ENCODE results near the gene FAM9A. TPM values are rescaled to one million over a fixed set of nuclear protein-coding genes. Genes with fewer than 3 reads are reported as not detected.

The FAM9A gene
- total RNA-seq, 1 experiment from 2014 or later: not detected

- intact Hi-C loops (cut with micrococcal nuclease; ENCODE audit: unreplicated experiment): no loop called here
- Histone ChIP-seq H3K36me3 (ENCODE audit: insufficient read depth, low read length, poor library complexity, severe bottlenecking) (no peaks in the 10 kb centered on the region), H3K9me3 (ENCODE audit: low read depth, low read length, poor library complexity, severe bottlenecking) (no peaks in the 10 kb centered on the region), H3K27me3 (replicated peaks; ENCODE audit: insufficient read depth, low read depth, low read length, poor library complexity) (no peaks in the 10 kb centered on the region), H3K4me1 (ENCODE audit: insufficient read depth, low read length, poor library complexity, severe bottlenecking) (no peaks in the 10 kb centered on the region), H3K27ac (ENCODE audit: low read depth, low read length, poor library complexity, severe bottlenecking) (no peak overlapping the region), H3K4me3 (ENCODE audit: low read depth, low read length, poor library complexity, severe bottlenecking) (no peak overlapping the region)
- CTCF ChIA-PET: no interaction called here
- no TSS peak for BruUV-seq (replicated peaks)
- POLR2A ChIA-PET (ENCODE audit: low non-redundant PET): no interaction called here
- DNase-seq (ENCODE audit: low spot score): no peak
- TF ChIP-seq EZH2 (IDR thresholded peaks at IDR 0.05; ENCODE audit: borderline replicate concordance, low read depth, low read length, poor library complexity, severe bottlenecking) (no peak), CTCF (conservative IDR thresholded peaks at IDR 0.05; ENCODE audit: low read depth, low read length) (no peak)
Observed at GRCh38 chrX:8847360-8847759, 46.2 kb upstream of the FAM9A start.

DNA sequence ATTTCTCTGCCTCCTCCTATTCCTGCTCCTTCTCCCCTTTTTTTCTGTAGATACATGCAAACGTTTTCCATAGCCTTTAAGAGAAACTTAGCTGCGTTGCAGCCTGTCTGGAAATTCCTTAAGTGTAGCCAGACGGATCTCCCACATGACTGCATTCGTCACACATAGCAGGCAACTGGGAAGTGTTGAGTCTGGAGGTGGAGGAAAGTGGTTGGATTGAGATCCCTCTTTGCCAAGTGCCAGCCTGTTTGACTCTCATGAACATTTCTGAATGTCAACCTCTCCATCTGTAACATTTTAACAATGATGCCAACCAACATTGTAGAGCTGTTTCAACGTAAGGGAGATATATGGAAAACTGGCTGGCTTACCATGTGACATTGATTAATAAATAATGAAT is 45.1 kb upstream of the FAM9A start:
- no peaks in the 10 kb centered on the region for H3K4me1 ChIP-seq (ENCODE audit: insufficient read depth, low read length, poor library complexity, severe bottlenecking)
- no peaks in the 10 kb centered on the region for H3K27me3 ChIP-seq (replicated peaks; ENCODE audit: insufficient read depth, low read depth, low read length, poor library complexity)
- ChIA-PET POLR2A (ENCODE audit: low non-redundant PET) (no interaction called here), CTCF (no interaction called here)
- H3K4me3 ChIP-seq (ENCODE audit: low read depth, low read length, poor library complexity, severe bottlenecking): no peak overlapping the region
- no peaks in the 10 kb centered on the region for H3K9me3 ChIP-seq (ENCODE audit: low read depth, low read length, poor library complexity, severe bottlenecking)
- no peaks in the 10 kb centered on the region for H3K36me3 ChIP-seq (ENCODE audit: insufficient read depth, low read length, poor library complexity, severe bottlenecking)
- no peak overlapping the region for H3K27ac ChIP-seq (ENCODE audit: low read depth, low read length, poor library complexity, severe bottlenecking)
- intact Hi-C loops (cut with micrococcal nuclease; ENCODE audit: unreplicated experiment): no loop called here
- no TSS peak for BruUV-seq (replicated peaks)
- no peak for DNase-seq (ENCODE audit: low spot score)
- TF ChIP-seq EZH2 (IDR thresholded peaks at IDR 0.05; ENCODE audit: borderline replicate concordance, low read depth, low read length, poor library complexity, severe bottlenecking) (no peak), CTCF (conservative IDR thresholded peaks at IDR 0.05; ENCODE audit: low read depth, low read length) (no peak)

DNA sequence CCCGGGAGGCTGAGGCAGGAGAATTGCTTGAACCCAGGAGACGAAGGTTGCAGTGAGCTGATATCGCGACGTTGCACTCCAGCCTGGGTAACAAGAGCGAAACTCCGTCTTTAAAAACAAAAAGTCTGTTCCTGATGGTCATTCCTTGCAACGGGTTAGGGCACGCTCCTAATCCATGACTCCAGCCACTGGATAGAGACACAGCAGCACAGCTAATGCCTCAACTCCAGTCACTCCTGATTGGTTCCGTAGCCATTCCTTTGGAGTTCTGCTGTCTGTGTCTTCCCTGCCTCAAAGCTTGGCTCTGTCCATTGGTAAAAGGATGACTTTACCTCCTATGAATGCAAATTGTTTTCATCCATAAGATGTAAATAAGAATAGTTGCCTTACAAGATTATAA is 44.3 kb upstream of the FAM9A start:
- intact Hi-C loops (cut with micrococcal nuclease; ENCODE audit: unreplicated experiment): no loop called here
- H3K4me3 ChIP-seq (ENCODE audit: low read depth, low read length, poor library complexity, severe bottlenecking): no peak overlapping the region
- no peaks in the 10 kb centered on the region for H3K27me3 ChIP-seq (replicated peaks; ENCODE audit: insufficient read depth, low read depth, low read length, poor library complexity)
- ChIA-PET POLR2A (ENCODE audit: low non-redundant PET) (no interaction called here), CTCF (no interaction called here)
- no peaks in the 10 kb centered on the region for H3K36me3 ChIP-seq (ENCODE audit: insufficient read depth, low read length, poor library complexity, severe bottlenecking)
- H3K4me1 ChIP-seq (ENCODE audit: insufficient read depth, low read length, poor library complexity, severe bottlenecking): no peaks in the 10 kb centered on the region
- no peak for DNase-seq (ENCODE audit: low spot score)
- no peaks in the 10 kb centered on the region for H3K9me3 ChIP-seq (ENCODE audit: low read depth, low read length, poor library complexity, severe bottlenecking)
- H3K27ac ChIP-seq (ENCODE audit: low read depth, low read length, poor library complexity, severe bottlenecking): no peak overlapping the region
- TF ChIP-seq EZH2 (IDR thresholded peaks at IDR 0.05; ENCODE audit: borderline replicate concordance, low read depth, low read length, poor library complexity, severe bottlenecking): no peak
- TF ChIP-seq CTCF (conservative IDR thresholded peaks at IDR 0.05; ENCODE audit: low read depth, low read length): no peak
- BruUV-seq (replicated peaks): no TSS peak
